Panc1 (cell line): ENCODE results near the gene NLRP6. TPM values are rescaled to one million over a fixed set of nuclear protein-coding genes. Genes with fewer than 3 reads are reported as not detected.

Experiments
- ATAC-seq: fragments of 200-7000 bp; cut with Tn5 transposase; 2 replicates; pipeline ENCODE4 v1.9.1; 2020; ENCODE audit warnings: mild to moderate bottlenecking, moderate library complexity
- BruUV-seq: library from RNA; stranded (reverse); fragments of 400-500 nt; replicated peaks from 2 replicates; lab custom pipeline; 2021; lab: Mats Ljungman, UMichigan
- CTCF ChIA-PET: fragments of 300-600 bp; sonication (Branson Sonifier 250); formaldehyde crosslinking; loops from one replicate; lab custom pipeline; 2022; ENCODE audit warnings: antibody characterized with exemption; lab: Charles Lee
- POLR2A ChIA-PET: fragments of 300-600 bp; sonication (Branson Sonifier 250); formaldehyde crosslinking; loops from one replicate; lab custom pipeline; 2022; ENCODE audit warnings: antibody characterized with exemption; lab: Charles Lee
- DNase-seq: peaks from one replicate; pipeline ENCODE4 v3.0.0-alpha.2; 2010; ENCODE audit warnings: low read depth, low spot score
- H3K27ac ChIP-seq: 2 replicates; pipeline ENCODE4 v1.5.1; 2011; ENCODE audit warnings: mild to moderate bottlenecking, low read length, inconsistent platforms
- H3K27me3 ChIP-seq: fragments of 200-500 bp; sonication (Bioruptor generic); 2 replicates; pipeline ENCODE4 v1.6.0; 2014; ENCODE audit warnings: low read length, inconsistent platforms; ENCODE audit not compliant: control insufficient read depth, insufficient read depth
- H3K36me3 ChIP-seq: fragments of 200-500 bp; sonication (Bioruptor generic); 2 replicates; pipeline ENCODE4 v1.5.1; 2014; ENCODE audit warnings: inconsistent platforms, mild to moderate bottlenecking, low read length, moderate library complexity; ENCODE audit not compliant: control insufficient read depth, insufficient read depth
- H3K4me1 ChIP-seq: 2 replicates; pipeline ENCODE4 v1.5.1; 2011; ENCODE audit warnings: inconsistent platforms, mild to moderate bottlenecking, low read length, moderate library complexity; ENCODE audit not compliant: control insufficient read depth, insufficient read depth
- H3K4me3 ChIP-seq, 2 experiments: 2 replicates each; pipeline ENCODE4 v1.5.1; 2011 to 2012; ENCODE audit warnings: low read depth in 2 of 2, low read length in 2 of 2, mild to moderate bottlenecking in 2 of 2, inconsistent platforms in 1 of 2, moderate library complexity in 1 of 2
- H3K9me3 ChIP-seq: fragments of 200-500 bp; sonication (Bioruptor generic); 2 replicates; pipeline ENCODE4 v1.5.1; 2014; ENCODE audit warnings: low read depth, mild to moderate bottlenecking, inconsistent platforms, low read length, moderate library complexity; ENCODE audit not compliant: control insufficient read depth, insufficient read depth
- POLR2AphosphoS5 ChIP-seq: IDR thresholded peaks from 2 replicates; pipeline ENCODE4 v1.6.1; 2012; ENCODE audit warnings: mild to moderate bottlenecking, low read depth, low read length, moderate library complexity
- SIN3A ChIP-seq: IDR thresholded peaks from 2 replicates; pipeline ENCODE4 v1.6.1; 2012; ENCODE audit warnings: low read depth, mild to moderate bottlenecking, low read length, moderate library complexity, borderline replicate concordance; ENCODE audit not compliant: insufficient read depth
- TCF7L2 ChIP-seq: IDR thresholded peaks from 2 replicates; pipeline ENCODE4 v1.6.1; 2011; ENCODE audit warnings: mild to moderate bottlenecking, low read depth, low read length, inconsistent platforms
- in situ Hi-C: cut with HindIII; loops from 2 replicates; pipeline ENCODE4 v1.10.0; 2016; ENCODE audit warnings: low sequenced_read_pairs, low pct_unique_long_range_greater_than_20kb
- intact Hi-C: fragments of 100-400 bp; cut with micrococcal nuclease; formaldehyde crosslinking; loops from one replicate; pipeline ENCODE4 v1.10.0; 2022; ENCODE audit not compliant: unreplicated experiment
- total RNA-seq: library from RNA; stranded (reverse); gene quantifications from one replicate; pipeline ENCODE4 v1.2.1, GENCODE V29; 2021; ENCODE audit not compliant: unreplicated experiment
- TF ChIP-seq, protein P1 (sequence below), 2 experiments: IDR thresholded peaks; 2 replicates each; pipeline ENCODE4 v1.6.1; 2011 to 2012; ENCODE audit warnings: low read depth in 2 of 2, control low read depth in 1 of 2, low read length in 1 of 2, mild to moderate bottlenecking in 1 of 2, moderate library complexity in 1 of 2; ENCODE audit not compliant: insufficient read depth in 1 of 2
- TF ChIP-seq, protein P2 (sequence below): fragments of 450-650 bp; IDR thresholded peaks from 2 replicates; pipeline ENCODE4 v1.5.1; 2017; ENCODE audit warnings: mild to moderate bottlenecking

Gene NLRP6
- total RNA-seq, 1 experiment from 2014 or later, result 0.59 TPM

DNA sequence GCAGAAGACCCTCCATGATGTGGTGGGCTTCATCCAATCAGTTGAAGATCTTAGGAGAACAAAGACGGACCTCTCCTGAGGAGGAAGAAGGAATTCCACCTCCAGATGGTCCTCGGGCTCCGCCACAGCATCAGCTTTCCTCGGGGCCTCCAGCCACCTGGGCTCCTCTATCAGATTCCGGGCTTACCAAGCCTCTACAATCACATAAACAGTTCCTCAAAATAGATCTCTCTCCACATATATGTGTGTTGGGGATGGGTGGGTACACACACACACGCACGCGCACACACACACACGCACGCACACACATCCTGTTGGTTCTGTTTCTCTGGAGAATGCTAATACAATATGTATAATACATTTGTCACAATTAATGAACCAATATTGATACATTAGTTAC is 18.8 kb upstream of the NLRP6 start:
- in situ Hi-C loops (no loop called here), intact Hi-C loops (no loop called here)
- Histone ChIP-seq H3K36me3 (no peaks in the 10 kb centered on the region), H3K4me1 (no peaks in the 10 kb centered on the region), H3K9me3 (no peaks in the 10 kb centered on the region), H3K4me3 (no peak overlapping the region), H3K27me3 (no peaks in the 10 kb centered on the region), H3K27ac (no peak overlapping the region)
- CTCF ChIA-PET, result no interaction called here
- DNase-seq, result no peak
- no TSS peak for BruUV-seq
- no peak for ATAC-seq
- TF ChIP-seq, protein P1, sequence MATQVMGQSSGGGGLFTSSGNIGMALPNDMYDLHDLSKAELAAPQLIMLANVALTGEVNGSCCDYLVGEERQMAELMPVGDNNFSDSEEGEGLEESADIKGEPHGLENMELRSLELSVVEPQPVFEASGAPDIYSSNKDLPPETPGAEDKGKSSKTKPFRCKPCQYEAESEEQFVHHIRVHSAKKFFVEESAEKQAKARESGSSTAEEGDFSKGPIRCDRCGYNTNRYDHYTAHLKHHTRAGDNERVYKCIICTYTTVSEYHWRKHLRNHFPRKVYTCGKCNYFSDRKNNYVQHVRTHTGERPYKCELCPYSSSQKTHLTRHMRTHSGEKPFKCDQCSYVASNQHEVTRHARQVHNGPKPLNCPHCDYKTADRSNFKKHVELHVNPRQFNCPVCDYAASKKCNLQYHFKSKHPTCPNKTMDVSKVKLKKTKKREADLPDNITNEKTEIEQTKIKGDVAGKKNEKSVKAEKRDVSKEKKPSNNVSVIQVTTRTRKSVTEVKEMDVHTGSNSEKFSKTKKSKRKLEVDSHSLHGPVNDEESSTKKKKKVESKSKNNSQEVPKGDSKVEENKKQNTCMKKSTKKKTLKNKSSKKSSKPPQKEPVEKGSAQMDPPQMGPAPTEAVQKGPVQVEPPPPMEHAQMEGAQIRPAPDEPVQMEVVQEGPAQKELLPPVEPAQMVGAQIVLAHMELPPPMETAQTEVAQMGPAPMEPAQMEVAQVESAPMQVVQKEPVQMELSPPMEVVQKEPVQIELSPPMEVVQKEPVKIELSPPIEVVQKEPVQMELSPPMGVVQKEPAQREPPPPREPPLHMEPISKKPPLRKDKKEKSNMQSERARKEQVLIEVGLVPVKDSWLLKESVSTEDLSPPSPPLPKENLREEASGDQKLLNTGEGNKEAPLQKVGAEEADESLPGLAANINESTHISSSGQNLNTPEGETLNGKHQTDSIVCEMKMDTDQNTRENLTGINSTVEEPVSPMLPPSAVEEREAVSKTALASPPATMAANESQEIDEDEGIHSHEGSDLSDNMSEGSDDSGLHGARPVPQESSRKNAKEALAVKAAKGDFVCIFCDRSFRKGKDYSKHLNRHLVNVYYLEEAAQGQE (IDR thresholded peaks at IDR 0.05; ENCODE audit: insufficient read depth in 1 of 2, low read depth in 2 of 2, low read length in 1 of 2), result no peak
- TF ChIP-seq SIN3A (no peak), POLR2AphosphoS5 (no peak), TCF7L2 (no peak)
- TF ChIP-seq, protein P2, sequence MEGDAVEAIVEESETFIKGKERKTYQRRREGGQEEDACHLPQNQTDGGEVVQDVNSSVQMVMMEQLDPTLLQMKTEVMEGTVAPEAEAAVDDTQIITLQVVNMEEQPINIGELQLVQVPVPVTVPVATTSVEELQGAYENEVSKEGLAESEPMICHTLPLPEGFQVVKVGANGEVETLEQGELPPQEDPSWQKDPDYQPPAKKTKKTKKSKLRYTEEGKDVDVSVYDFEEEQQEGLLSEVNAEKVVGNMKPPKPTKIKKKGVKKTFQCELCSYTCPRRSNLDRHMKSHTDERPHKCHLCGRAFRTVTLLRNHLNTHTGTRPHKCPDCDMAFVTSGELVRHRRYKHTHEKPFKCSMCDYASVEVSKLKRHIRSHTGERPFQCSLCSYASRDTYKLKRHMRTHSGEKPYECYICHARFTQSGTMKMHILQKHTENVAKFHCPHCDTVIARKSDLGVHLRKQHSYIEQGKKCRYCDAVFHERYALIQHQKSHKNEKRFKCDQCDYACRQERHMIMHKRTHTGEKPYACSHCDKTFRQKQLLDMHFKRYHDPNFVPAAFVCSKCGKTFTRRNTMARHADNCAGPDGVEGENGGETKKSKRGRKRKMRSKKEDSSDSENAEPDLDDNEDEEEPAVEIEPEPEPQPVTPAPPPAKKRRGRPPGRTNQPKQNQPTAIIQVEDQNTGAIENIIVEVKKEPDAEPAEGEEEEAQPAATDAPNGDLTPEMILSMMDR, result no peak
- POLR2A ChIA-PET, result no interaction called here

DNA sequence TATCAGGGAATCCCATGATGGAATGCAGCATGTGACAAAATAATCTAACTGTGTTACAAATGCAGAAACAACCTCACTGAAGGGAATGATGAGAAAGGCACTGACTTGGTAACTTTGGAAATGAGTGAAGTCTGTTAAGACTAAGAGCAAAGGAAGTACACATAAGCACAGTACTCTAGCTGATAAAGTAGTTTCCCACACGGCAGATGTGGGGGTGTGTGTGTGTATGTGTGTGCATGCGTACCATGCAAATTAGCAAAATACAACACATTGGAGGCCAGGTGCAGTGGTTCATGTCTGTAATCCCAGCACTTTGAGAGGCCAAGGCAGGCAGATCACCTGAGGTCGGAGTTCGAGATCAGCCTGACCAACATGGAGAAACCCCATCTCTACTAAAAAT is 16.6 kb upstream of the NLRP6 start:
- POLR2A ChIA-PET, result no interaction called here
- intact Hi-C loops, result no loop called here
- H3K36me3 ChIP-seq, result no peaks in the 10 kb centered on the region
- in situ Hi-C loops, result no loop called here
- no peak overlapping the region for H3K4me3 ChIP-seq
- H3K27me3 ChIP-seq, result no peaks in the 10 kb centered on the region
- DNase-seq (no peak), ATAC-seq (no peak)
- no peaks in the 10 kb centered on the region for H3K4me1 ChIP-seq
- CTCF ChIA-PET, result no interaction called here
- H3K9me3 ChIP-seq, result peaks cover 2% of the 10 kb centered on the region; the same call in 1 of the 2 replicates
- no TSS peak for BruUV-seq
- H3K27ac ChIP-seq, result no peak overlapping the region
- TF ChIP-seq TCF7L2, result no peak
- TF ChIP-seq, protein P2, result no peak
- TF ChIP-seq SIN3A, result no peak
- TF ChIP-seq, protein P1 (IDR thresholded peaks at IDR 0.05; ENCODE audit: insufficient read depth in 1 of 2, low read depth in 2 of 2, low read length in 1 of 2), result no peak
- TF ChIP-seq POLR2AphosphoS5, result no peak
